PC-9 (cell line): ENCODE results near the gene MFSD8.

Experiments
- CTCF ChIP-seq: fragments of 200-600 bp; sonication (generic); conservative IDR thresholded peaks from 2 replicates; pipeline ENCODE4 v1.6.1; 2017; ENCODE audit warnings: mixed run types, antibody characterized with exemption, mild to moderate bottlenecking, moderate library complexity
- EZH2 ChIP-seq: fragments of 200-600 bp; sonication (generic); IDR thresholded peaks from 2 replicates; pipeline ENCODE4 v1.8.0; 2017; ENCODE audit warnings: antibody characterized with exemption, low read depth

GRCh38 chr4:128006592-128006991 lies 41.6 kb upstream of the MFSD8 start:
- TF ChIP-seq CTCF: no peak
- no peak for TF ChIP-seq EZH2
